DOHH2 (cell line): ENCODE measurements around the gene MVD.

ENCODE experiments used
- H3F3A ChIP-seq: fragments of 200-600 bp; sonication (generic), shearing (Covaris generic); 2 replicates; pipeline ENCODE4 v1.6.0; 2016; ENCODE audit warnings: antibody characterized with exemption, mild to moderate bottlenecking; ENCODE audit not compliant: control insufficient read depth, insufficient read depth
- H3K27ac ChIP-seq: fragments of 200-600 bp; sonication (generic); 2 replicates; pipeline ENCODE4 v1.5.1; 2014; ENCODE audit warnings: low read depth, mild to moderate bottlenecking, low read length, moderate library complexity
- H3K27me3 ChIP-seq: fragments of 200-600 bp; sonication (generic); 2 replicates; pipeline ENCODE4 v1.6.1; 2014; ENCODE audit warnings: mild to moderate bottlenecking, low read length, mixed read lengths; ENCODE audit not compliant: control insufficient read depth
- H3K36me3 ChIP-seq: fragments of 200-600 bp; sonication (generic); 2 replicates; pipeline ENCODE4 v1.6.1; 2014; ENCODE audit warnings: mild to moderate bottlenecking, low read length, moderate library complexity, mixed read lengths; ENCODE audit not compliant: control insufficient read depth
- H3K4me1 ChIP-seq: fragments of 200-600 bp; sonication (generic); 2 replicates; pipeline ENCODE4 v1.6.1; 2014; ENCODE audit warnings: mild to moderate bottlenecking, low read length, mixed read lengths; ENCODE audit not compliant: control insufficient read depth
- H3K4me2 ChIP-seq: fragments of 200-600 bp; sonication (generic); 2 replicates; pipeline ENCODE4 v1.6.0; 2014; ENCODE audit warnings: mild to moderate bottlenecking, low read length, moderate library complexity
- H3K4me3 ChIP-seq: fragments of 200-600 bp; sonication (generic); 2 replicates; pipeline ENCODE4 v1.5.1; 2014; ENCODE audit warnings: mild to moderate bottlenecking, low read length, mixed read lengths
- H3K79me2 ChIP-seq: fragments of 200-600 bp; sonication (generic); 2 replicates; pipeline ENCODE4 v1.6.1; 2014; ENCODE audit warnings: mild to moderate bottlenecking, low read length, mixed read lengths; ENCODE audit not compliant: control insufficient read depth
- H3K9me2 ChIP-seq: fragments of 200-600 bp; sonication (generic); replicated peaks from 2 replicates; pipeline ENCODE4 v1.6.1; 2014; ENCODE audit warnings: mild to moderate bottlenecking, low read length, mixed read lengths; ENCODE audit not compliant: control insufficient read depth
- H3K9me3 ChIP-seq: fragments of 200-600 bp; sonication (generic); 2 replicates; pipeline ENCODE4 v1.6.1; 2014; ENCODE audit warnings: antibody characterized with exemption, low read length, mixed read lengths; ENCODE audit not compliant: control insufficient read depth, insufficient read depth
- H4K20me1 ChIP-seq: fragments of 200-600 bp; sonication (generic); 2 replicates; pipeline ENCODE4 v1.6.0; 2014; ENCODE audit warnings: low read depth, mild to moderate bottlenecking, antibody characterized with exemption, low read length, moderate library complexity; ENCODE audit not compliant: control insufficient read depth, insufficient read depth
- CTCF ChIP-seq: fragments of 200-600 bp; sonication (generic); IDR thresholded peaks from one replicate; pipeline ENCODE4 v1.5.1; 2014; ENCODE audit warnings: antibody characterized with exemption, mild to moderate bottlenecking, low read depth, low read length; ENCODE audit not compliant: poor library complexity, severe bottlenecking
- EZH2phosphoT487 ChIP-seq: fragments of 200-600 bp; sonication (generic); IDR thresholded peaks from 2 replicates; pipeline ENCODE4 v1.6.1; 2017; ENCODE audit warnings: borderline replicate concordance, mild to moderate bottlenecking, antibody characterized with exemption, low read length, moderate library complexity, mixed read lengths

Gene MVD

GRCh38 chr16:88656291-88656980 lies 6.5 kb downstream of the MVD start:
- no peaks in the 10 kb centered on the region for H3K9me2 ChIP-seq
- H3K4me1 ChIP-seq = peaks cover 28% of the 10 kb centered on the region
- TF ChIP-seq CTCF = no peak
- no peak for TF ChIP-seq EZH2phosphoT487
- no peaks in the 10 kb centered on the region for H3K9me3 ChIP-seq
- peaks cover 59% of the 10 kb centered on the region for H3K79me2 ChIP-seq
- no peak overlapping the region for H3K27ac ChIP-seq
- peaks cover 92% of the 10 kb centered on the region for H3K36me3 ChIP-seq
- H3K4me3 ChIP-seq = no peak overlapping the region
- H4K20me1 ChIP-seq = peaks cover 5% of the 10 kb centered on the region; the same call in 1 of the 2 replicates
- no peak overlapping the region for H3K4me2 ChIP-seq
- no peaks in the 10 kb centered on the region for H3K27me3 ChIP-seq
- H3F3A ChIP-seq = no peaks in the 10 kb centered on the region

GRCh38 chr16:88655733-88656281 lies 7.1 kb downstream of the MVD start:
- Histone ChIP-seq H3F3A (no peaks in the 10 kb centered on the region), H3K27ac (no peak overlapping the region), H3K79me2 (peaks cover 53% of the 10 kb centered on the region), H3K4me1 (peaks cover 27% of the 10 kb centered on the region), H3K4me3 (no peak overlapping the region), H3K9me2 (no peaks in the 10 kb centered on the region), H3K27me3 (no peaks in the 10 kb centered on the region), H4K20me1 (no peaks in the 10 kb centered on the region; the same call in 1 of the 2 replicates), H3K4me2 (no peak overlapping the region), H3K36me3 (peaks cover 86% of the 10 kb centered on the region), H3K9me3 (no peaks in the 10 kb centered on the region)
- no peak for TF ChIP-seq EZH2phosphoT487
- no peak for TF ChIP-seq CTCF

- no peak for TF ChIP-seq EZH2phosphoT487
- no peak for TF ChIP-seq CTCF
- Histone ChIP-seq H3K27ac (no peak overlapping the region), H3F3A (no peaks in the 10 kb centered on the region), H3K4me3 (no peak overlapping the region), H4K20me1 (peaks cover under 1% of the 10 kb centered on the region; the same call in 1 of the 2 replicates), H3K4me2 (no peak overlapping the region), H3K4me1 (peaks cover 24% of the 10 kb centered on the region), H3K36me3 (peaks cover 90% of the 10 kb centered on the region), H3K79me2 (peaks cover 53% of the 10 kb centered on the region), H3K9me3 (no peaks in the 10 kb centered on the region), H3K9me2 (no peaks in the 10 kb centered on the region), H3K27me3 (no peaks in the 10 kb centered on the region)
Observed at GRCh38 chr16:88655053-88655732, 7.7 kb downstream of the MVD start.
